NCI-H69 (cell line): ENCODE results near the gene OR6Y1.
A peak's percentile ranks its signal among the peaks of the same experiment; 100 is the strongest.

Source experiments
- DNase-seq: peaks from one replicate; lab custom pipeline; 2025; lab: John Stamatoyannopoulos, UW

The OR6Y1 gene

GRCh38 chr1:158506369-158506987 is 47.7 kb downstream of the OR6Y1 start:
- DNase-seq, result peak; percentile 27

DNA sequence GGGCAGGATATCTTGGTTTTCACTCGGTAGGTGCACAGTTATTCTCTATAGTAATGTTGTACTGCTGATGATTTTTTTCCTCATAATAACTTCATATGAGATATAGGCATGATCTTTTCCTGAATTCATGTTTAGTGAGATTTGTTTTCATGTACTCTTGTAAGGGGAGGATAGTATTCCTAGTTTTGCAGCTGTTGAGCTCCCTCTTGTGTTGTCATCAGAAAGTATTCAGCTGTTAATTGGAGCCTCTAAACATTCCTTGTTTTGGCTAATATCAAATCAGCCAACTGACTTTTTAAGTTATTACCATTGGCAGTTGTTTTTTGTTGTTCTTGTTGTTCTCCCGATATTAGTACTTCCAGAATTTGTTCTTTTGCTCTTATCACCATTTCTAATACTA is 57.8 kb downstream of the OR6Y1 start:
- DNase-seq, result peak; percentile 27

- no peak for DNase-seq
These were observed 59.4 kb downstream of the OR6Y1 start for GRCh38 chr1:158494796-158495195.
